T-helper 1 cell treated with Interleukin-12 subunit alpha and Interleukin-12 subunit beta and Interleukin-4 antibody, amounts not matched to agents 30 ng/mL and 1 ng/mL, for 36 hours (primary cell): ENCODE results near the gene SLA2. TPM values are rescaled to one million over a fixed set of nuclear protein-coding genes. Genes with fewer than 3 reads are reported as not detected.
"Not testable (repeated sequence)": the region's sequence is repeated elsewhere in the genome, so short reads cannot be mapped to it uniquely, and the experiment has no call there.

Source experiments
- intact Hi-C: fragments of 100-400 bp; cut with micrococcal nuclease; formaldehyde crosslinking; loops from one replicate; pipeline ENCODE4 v1.15.1; 2024
- total RNA-seq: library from RNA; stranded (reverse); gene quantifications from 2 replicates; pipeline ENCODE4 v1.2.3, GENCODE V29; 2022

SLA2 gene
- total RNA-seq, 1 donor from 2014 or later: 78.8 TPM

GRCh38 chr20:36646678-36647077 is 682 bp upstream of the SLA2 start:
- intact Hi-C loops: loop anchor here (1.0 to 5.0 kb wide), 3 partner anchors 12 to 531 kb away; partner anchors contain the start of genes MROH8, NDRG3 and RPN2

- intact Hi-C loops: loop anchor here (2.0 to 5.0 kb wide), 4 partner anchors 15 to 532 kb away; partner anchors contain the start of genes MROH8 and RPN2
Measured at GRCh38 chr20:36645353-36645752, 643 bp downstream of the SLA2 start.

- intact Hi-C loops: loop anchor here (1.0 to 5.0 kb wide), 5 partner anchors 14 to 533 kb away; partner anchors contain the start of genes MROH8 and RPN2
Measured at GRCh38 chr20:36644706-36645095, 1.3 kb downstream of the SLA2 start.

DNA sequence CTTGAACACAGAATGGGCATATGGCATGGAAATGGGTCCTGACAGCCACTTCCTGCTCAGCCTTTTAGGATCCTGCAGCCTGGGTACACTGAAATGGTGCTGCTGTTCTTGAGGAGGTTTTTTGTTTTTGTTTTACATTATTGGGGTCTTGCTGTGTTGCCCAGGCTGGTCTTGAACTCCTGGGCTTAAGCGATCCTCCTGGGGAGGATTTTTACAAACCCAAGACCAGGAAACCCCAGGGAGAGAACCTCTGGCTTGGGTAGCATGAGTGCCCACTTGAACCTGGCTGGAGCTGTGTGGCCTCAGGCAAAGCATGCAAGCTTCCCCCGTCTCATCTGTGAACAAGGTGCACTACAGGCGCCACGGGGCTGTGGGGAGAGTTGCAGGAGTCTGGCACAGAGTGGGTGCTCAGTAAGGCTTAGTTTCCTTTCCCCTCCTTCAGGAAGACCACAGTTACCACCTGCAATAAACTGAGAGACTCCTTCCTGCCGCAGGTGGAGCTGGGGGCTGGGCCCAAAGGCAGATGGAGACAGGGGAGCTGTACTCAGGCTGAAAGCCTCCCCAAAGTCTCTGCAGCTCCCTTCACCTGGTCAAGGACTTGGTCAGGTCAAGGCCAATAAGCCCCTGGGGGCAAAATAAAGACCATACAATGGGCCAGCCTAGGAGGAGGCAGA is 1.8 kb downstream of the SLA2 start:
- intact Hi-C loops: loop anchor here (1.0 to 2.0 kb wide), 4 partner anchors 13 to 89 kb away; no protein-coding TSS in a partner anchor

DNA sequence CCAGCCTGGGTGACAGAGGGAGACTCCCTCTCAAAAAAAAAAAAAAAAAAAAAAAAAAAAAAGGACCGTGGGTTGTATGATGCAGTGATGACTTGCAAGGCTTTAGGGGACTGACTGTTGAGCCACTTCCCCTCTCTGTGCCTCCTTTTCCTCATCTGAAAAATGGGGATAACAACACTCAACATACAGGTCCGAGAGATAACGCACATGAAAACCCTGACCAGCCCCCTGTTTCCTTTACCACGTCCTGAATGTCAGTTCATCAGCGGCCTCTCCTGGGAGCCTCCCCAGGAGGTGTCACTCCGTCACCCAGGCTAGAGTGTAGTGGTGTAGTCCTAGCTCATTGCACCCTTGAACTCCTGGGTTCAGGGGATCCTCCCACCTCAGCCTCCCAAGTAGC is 3.9 kb downstream of the SLA2 start:
- intact Hi-C loops: no loop called here

GRCh38 chr20:36641506-36641843 is 4.5 kb downstream of the SLA2 start:
- intact Hi-C loops: no loop called here

- intact Hi-C loops: not testable (repeated sequence)
Measured at GRCh38 chr20:36638876-36639400, 7.1 kb downstream of the SLA2 start.

GRCh38 chr20:36634342-36634741 is 11.7 kb downstream of the SLA2 start:
- intact Hi-C loops: no loop called here

- intact Hi-C loops: no loop called here
Measured at GRCh38 chr20:36633285-36633772, 12.7 kb downstream of the SLA2 start.

- intact Hi-C loops: no loop called here
Measured at GRCh38 chr20:36632487-36633284, 13.3 kb downstream of the SLA2 start.

DNA sequence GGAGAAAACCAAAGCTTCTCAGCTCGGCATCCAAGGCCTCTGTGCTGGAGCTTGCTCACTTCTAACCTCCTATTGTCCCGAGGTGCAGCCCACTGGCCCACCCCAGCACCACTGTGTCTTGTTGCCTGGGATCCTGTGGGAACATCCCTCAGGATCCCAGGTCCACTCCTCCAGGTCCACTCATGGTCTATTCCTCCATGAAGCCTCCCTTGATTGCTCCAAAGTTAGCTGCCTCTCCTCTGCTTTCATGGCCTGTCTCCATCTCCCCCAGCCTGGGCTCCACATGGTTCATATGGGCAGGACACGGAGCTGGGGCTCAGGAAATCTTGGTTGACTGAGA is 13.9 kb downstream of the SLA2 start:
- intact Hi-C loops: no loop called here

DNA sequence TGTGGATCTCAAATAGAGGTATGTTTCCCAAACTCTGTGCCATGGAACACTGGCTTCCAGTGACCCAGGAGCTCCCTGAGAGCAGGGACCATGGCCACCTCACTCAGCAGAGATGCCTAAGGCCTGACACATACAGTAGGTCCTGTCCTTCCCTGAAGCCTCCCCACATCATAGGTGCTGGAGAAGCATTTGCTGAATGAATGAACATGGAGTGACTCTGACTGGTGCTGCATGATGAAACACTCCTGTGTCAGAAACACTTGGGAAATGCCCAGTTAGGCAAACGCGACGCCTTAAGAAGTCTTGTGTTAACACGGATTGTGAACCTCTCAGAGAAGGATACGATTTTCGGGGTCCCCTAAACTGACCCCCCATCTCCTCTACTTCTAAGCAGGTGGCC is 14.3 kb downstream of the SLA2 start:
- intact Hi-C loops: loop anchor here (2.0 kb wide), 1 partner anchor 13 kb away; no protein-coding TSS in a partner anchor

- intact Hi-C loops: loop anchor here (2.0 kb wide), 1 partner anchor 15 kb away; no protein-coding TSS in a partner anchor
Measured at GRCh38 chr20:36629719-36630681, 16.0 kb downstream of the SLA2 start.

DNA sequence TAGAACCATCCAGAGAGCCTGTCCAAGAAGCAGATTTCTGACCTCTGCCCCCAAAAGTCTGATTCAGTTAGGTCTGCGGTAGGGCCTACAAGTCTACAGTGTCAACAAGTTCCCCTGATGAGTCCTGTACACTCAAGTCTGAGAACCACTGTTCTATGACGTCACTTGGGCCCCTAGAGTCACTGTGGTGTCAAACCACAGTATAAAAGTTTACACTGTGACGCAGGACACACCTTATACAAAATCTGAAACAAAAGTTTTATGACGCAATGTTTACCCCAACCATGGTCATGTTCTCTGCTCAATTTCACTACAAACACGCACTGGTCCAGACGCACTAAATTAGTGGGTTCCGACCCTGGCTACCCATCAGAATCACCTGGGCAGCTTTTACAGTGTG is 17.9 kb downstream of the SLA2 start:
- intact Hi-C loops: no loop called here

DNA sequence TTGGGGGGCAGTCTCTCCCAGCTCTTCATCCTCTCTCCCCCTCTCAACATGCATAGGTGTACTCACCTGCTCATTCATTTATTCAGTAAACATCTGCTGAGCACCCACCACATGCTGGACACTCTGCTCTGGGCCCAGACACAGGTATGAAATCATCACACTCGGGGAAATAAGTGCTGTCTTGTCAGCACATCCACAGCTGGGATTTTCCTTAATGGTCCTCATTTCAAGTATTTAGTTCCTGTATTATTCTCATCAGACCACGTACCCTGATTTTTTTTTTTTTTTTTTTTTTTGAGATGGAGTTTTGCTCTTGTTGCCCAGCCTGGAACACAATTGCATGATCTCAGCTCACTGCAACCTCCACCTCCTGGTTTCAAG is 21.1 kb downstream of the SLA2 start:
- intact Hi-C loops: no loop called here

DNA sequence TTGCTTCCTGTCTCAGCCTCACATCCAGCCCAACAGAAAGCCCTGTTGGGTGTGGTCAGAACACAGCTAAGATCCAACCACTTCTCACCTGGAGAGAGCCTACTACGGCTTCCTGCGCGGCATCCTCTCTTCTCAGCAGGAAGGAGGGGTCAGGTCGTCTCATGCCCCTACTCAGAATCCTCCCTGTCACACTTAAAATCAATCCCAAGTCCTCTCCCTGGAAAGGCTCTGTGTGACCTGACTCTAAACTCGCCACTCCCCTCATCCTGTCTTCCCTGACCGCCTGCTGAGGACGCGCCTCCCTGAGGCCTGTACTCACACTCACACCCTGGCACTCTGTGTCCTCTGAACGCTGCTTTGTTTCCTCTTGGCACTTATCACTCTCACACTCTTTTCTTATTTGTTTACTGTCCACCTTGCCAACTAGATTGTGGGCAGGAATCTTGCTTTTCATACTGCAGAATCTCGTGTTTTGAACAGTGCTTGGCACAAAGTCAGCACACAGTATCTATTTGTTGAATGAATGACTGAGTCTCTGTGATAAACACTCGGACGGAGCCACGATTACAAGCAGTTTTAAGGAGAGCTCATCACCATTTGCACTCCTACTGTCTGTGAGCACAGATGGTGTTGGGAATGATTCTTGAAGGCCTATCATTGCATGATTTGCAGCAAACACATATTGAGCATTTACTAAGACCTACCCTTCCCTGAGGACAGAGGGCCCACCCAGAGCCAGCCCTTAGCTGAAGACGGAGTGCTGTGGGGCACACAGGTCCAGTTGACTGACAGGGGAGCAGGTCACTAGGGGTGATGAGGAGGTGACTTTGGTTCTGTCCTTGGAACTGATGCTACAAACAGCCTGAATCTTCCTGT is 21.7 kb downstream of the SLA2 start:
- intact Hi-C loops: no loop called here

DNA sequence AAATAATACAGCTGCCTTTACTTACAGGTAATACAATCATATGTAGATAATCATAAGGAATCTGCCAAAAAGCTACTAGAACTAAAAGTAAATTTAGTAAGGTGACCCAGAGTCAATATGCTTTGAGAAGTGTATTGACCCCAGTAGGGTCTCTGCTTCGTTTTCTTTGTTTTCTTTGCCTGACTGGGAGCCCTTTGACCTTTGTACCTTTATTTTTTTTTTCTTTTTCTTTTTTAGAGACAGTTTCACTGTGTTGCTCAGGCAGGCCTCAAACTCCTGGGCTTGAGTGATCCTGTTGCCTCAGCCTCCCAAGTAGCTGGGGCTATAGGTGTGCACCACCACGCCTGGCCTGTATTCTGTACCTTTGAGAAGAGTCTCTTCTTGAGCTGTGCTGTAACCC is 22.6 kb downstream of the SLA2 start:
- intact Hi-C loops: no loop called here

DNA sequence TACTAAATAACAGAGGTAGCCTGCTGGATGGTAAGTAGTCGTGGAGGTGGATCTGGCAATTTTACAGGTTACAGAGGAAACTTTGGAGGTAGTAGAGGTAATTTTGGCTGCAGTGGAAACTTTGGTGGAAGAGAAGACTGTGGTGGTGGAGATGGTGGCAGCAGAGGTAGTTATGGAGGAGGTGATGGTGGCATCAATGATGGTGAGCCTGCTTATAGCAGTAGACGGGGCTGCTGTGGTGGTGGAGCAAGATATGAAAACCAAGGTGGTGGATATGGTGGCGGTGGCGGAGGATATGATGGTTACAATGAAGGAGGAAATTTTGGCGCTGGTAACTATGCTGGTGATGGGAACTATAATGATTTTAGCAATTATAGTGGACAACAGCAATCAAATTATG is 25.1 kb downstream of the SLA2 start:
- intact Hi-C loops: no loop called here

GRCh38 chr20:36614781-36615557 is 31.0 kb downstream of the SLA2 start:
- intact Hi-C loops: no loop called here
